HepG2 (cell line): ENCODE results near the gene UCN. TPM values are rescaled to one million over a fixed set of nuclear protein-coding genes. Genes with fewer than 3 reads are reported as not detected.
A peak's percentile ranks its signal among the peaks of the same experiment; 100 is the strongest.

ENCODE experiments used
- IRF2 ChIP-seq: IDR thresholded peaks from 2 replicates; pipeline ENCODE4 v1.6.1; 2018; ENCODE audit warnings: missing genetic modification reagents, missing compliant biosample characterization
- IRF9 ChIP-seq: sonication (generic); formaldehyde crosslinking; IDR thresholded peaks from 2 replicates; pipeline ENCODE4 v1.8.0; 2022; ENCODE audit warnings: missing genetic modification reagents, mild to moderate bottlenecking, borderline replicate concordance
- KIAA2018 ChIP-seq: sonication (generic); formaldehyde crosslinking; IDR thresholded peaks from 2 replicates; pipeline ENCODE4 v1.5.0; 2020; ENCODE audit warnings: mild to moderate bottlenecking, missing genetic modification reagents, borderline replicate concordance
- MEF2D ChIP-seq: sonication (generic); formaldehyde crosslinking; IDR thresholded peaks from 2 replicates; pipeline ENCODE4 v1.5.1; 2020; ENCODE audit warnings: mild to moderate bottlenecking, missing genetic modification reagents
- MIER2 ChIP-seq: IDR thresholded peaks from 2 replicates; pipeline ENCODE4 v1.6.1; 2016; ENCODE audit warnings: missing biosample characterization, missing genetic modification reagents
- NFIC ChIP-seq: IDR thresholded peaks from 2 replicates; pipeline ENCODE4 v1.6.1; 2012; ENCODE audit warnings: mild to moderate bottlenecking, low read length, inconsistent platforms
- NONO ChIP-seq, 2 experiments: fragments of 450-650 bp in 1 of 2; sonication (generic) in 1 of 2; formaldehyde crosslinking in 1 of 2; IDR thresholded peaks in 1 of 2; conservative IDR thresholded peaks in 1 of 2; 2 replicates each; pipeline versions ENCODE4 v1.6.1 to v1.8.0; 2017 to 2022; ENCODE audit warnings: mild to moderate bottlenecking in 1 of 2, missing genetic modification reagents in 1 of 2, moderate library complexity in 1 of 2
- TBP ChIP-seq: sonication (generic); formaldehyde crosslinking; IDR thresholded peaks from 2 replicates; pipeline ENCODE4 v1.5.0; 2020; ENCODE audit warnings: missing genetic modification reagents
- ZC3H4 ChIP-seq: sonication (generic); formaldehyde crosslinking; IDR thresholded peaks from 2 replicates; pipeline ENCODE4 v1.4.0; 2020; ENCODE audit warnings: missing genetic modification reagents, borderline replicate concordance
- ZEB1 ChIP-seq: IDR thresholded peaks from 2 replicates; pipeline ENCODE4 v1.6.1; 2012; ENCODE audit warnings: mild to moderate bottlenecking, low read depth, inconsistent platforms; ENCODE audit not compliant: insufficient replicate concordance
- ZHX2 ChIP-seq, 2 experiments: sonication (generic) in 1 of 2; formaldehyde crosslinking in 1 of 2; IDR thresholded peaks; 2 replicates each; pipeline versions ENCODE4 v1.6.1 to v1.9.0; 2014 to 2022; ENCODE audit warnings: antibody characterized with exemption in 1 of 2, borderline replicate concordance in 1 of 2, inconsistent platforms in 1 of 2, low read depth in 1 of 2, missing genetic modification reagents in 1 of 2
- ZNF230 ChIP-seq: sonication (generic); formaldehyde crosslinking; IDR thresholded peaks from 2 replicates; pipeline ENCODE4 v1.4.0; 2020; ENCODE audit warnings: mild to moderate bottlenecking, missing genetic modification reagents
- polyA plus RNA-seq, 8 experiments: library from polyadenylated mRNA; depleted of rRNA in 3 of 8; stranded (reverse) in 7 of 8; unstranded in 1 of 8; fragments of >200 nt; fragmentation: Illumina TruSeq in 4 of 8; extraction: Trizol in 4 of 8; gene quantifications; 2 replicates each; pipeline versions ENCODE4 v1.2.1 to v1.2.3, GENCODE V29; 2011 to 2016; ENCODE audit warnings: low read depth in 4 of 8, missing spikeins in 1 of 8, mixed read lengths in 1 of 8; ENCODE audit not compliant: insufficient read depth in 1 of 8
- total RNA-seq, 5 experiments: library from RNA; depleted of rRNA; stranded (reverse); fragments of >200 nt; fragmentation: Illumina TruSeq; extraction: Trizol; gene quantifications; 2 replicates each; pipeline ENCODE4 v1.2.3, GENCODE V29; 2016; ENCODE audit warnings: low read depth in 1 of 5

The UCN gene
- total and polyA plus RNA-seq, 2 of the 13 experiments (the other 11 are each of a cell fraction or from before 2014, with no cell fraction given) = 1.2 to 2.3 TPM

GRCh38 chr2:27356382-27357181 lies 48.3 kb upstream of the UCN start, which contains the start of gene GTF3C2 (continued):
- TF ChIP-seq KIAA2018 (CRISPR knock-in tag) (no peak), NONO (IDR thresholded peaks at IDR 0.05) (no peak), NONO (CRISPR knock-in tag; conservative IDR thresholded peaks at IDR 0.05) (peak; percentile 90), TBP (CRISPR knock-in tag) (no peak), ZC3H4 (peak; percentile 81; the same call in 1 of the 2 replicates), NFIC (peak; percentile 55; the same call in 1 of the 2 replicates), IRF9 (peak; percentile 98; the same call in 1 of the 2 replicates), ZNF230 (CRISPR knock-in tag) (peak; percentile 77; the same call in 1 of the 2 replicates), ZEB1 (peak; percentile 66), ZHX2 (IDR thresholded peaks at IDR 0.05; ENCODE audit: low read depth) (peak; percentile 94), ZHX2 (CRISPR knock-in tag; IDR thresholded peaks at IDR 0.05; ENCODE audit: borderline replicate concordance) (no peak), MEF2D (CRISPR knock-in tag) (peak; percentile 54; the same call in 1 of the 2 replicates), IRF2 (CRISPR knock-in tag) (peak; percentile 67), MIER2 (CRISPR knock-in tag) (peak; percentile 28; the same call in 1 of the 2 replicates)
